Activated CD4-positive, alpha-beta T cell treated with anti-CD3 and anti-CD28 coated beads for 24 hours (primary cell): ENCODE results near the gene PRR13.

Experiments
- DNase-seq, 2 donors: peaks; one replicate each; pipeline ENCODE4 v3.0.0-alpha.2; 2020; ENCODE audit warnings: low read depth in 2 of 2

PRR13 gene

DNA sequence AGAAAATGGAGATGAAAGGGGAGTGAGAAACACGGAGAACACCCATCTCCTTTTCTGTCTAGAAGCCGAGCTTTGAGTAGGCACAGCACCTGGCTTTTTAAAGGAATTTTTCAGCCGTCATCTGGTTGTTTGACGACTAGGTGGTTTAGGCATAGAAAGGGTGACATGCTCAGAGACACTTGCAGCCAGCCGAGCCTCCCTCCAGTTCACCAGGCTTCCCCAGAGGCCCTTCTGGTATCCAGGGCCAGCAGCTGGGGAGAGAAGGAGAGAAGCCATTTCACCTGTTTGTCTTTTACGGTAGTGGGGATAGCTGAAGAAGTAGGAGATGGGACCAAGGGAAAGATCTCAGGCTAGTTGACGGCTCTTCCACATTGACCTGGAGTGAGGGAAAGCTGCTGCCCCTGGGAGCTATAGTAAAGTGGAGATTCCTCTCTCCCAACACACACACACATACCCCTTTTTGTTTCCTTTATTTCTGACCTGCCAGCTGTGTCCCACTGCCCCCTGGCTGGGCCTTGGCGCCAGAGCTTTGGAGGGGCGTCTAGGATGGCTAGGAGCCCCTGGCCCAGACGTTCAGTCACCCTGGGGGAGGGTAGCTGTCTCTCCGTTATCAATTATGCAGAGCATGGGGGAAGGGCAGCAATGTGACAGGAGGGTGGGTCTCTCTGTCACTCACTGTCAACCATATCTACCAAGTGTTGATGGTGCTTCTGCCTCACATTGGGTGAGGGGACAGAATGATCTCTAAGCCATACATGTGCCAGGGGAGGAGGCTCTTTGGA, 52.3 kb downstream of the PRR13 start:
- DNase-seq: no peak
